Stomach (tissue), 9 donors: ENCODE measurements around the gene IMP4. TPM values are rescaled to one million over a fixed set of nuclear protein-coding genes. Genes with fewer than 3 reads are reported as not detected.
A peak's percentile ranks its signal among the peaks of the same experiment; 100 is the strongest.

ENCODE experiments used
- DNase-seq, 2 donors: peaks; one replicate each; pipeline versions ENCODE4 v3.0.0 to v3.0.0-alpha.2; 2013 to 2019
- H3K27ac ChIP-seq, 5 donors: fragments of 200-600 bp in 4 of 5; sonication (generic) in 4 of 5; one replicate each; pipeline ENCODE4 v1.5.1; 2013 to 2019; ENCODE audit warnings: mild to moderate bottlenecking in 1 of 5, moderate library complexity in 1 of 5
- H3K27me3 ChIP-seq, 3 donors: fragments of 200-600 bp; sonication (generic); one replicate each; pipeline ENCODE4 v1.5.1; 2017 to 2019; ENCODE audit warnings: mixed run types in 1 of 3
- H3K36me3 ChIP-seq, 4 donors: fragments of 200-600 bp; sonication (generic); 1 replicate in 3 of 4; 2 replicates in 1 of 4; pipeline ENCODE4 v1.5.1; 2016 to 2019
- H3K4me1 ChIP-seq, 4 donors: fragments of 200-600 bp; sonication (generic); one replicate each; pipeline ENCODE4 v1.5.1; 2016 to 2019
- H3K4me3 ChIP-seq, 4 donors: fragments of 200-600 bp; sonication (generic) in 3 of 4; one replicate each; pipeline ENCODE4 v1.5.1; 2016 to 2019; ENCODE audit warnings: mild to moderate bottlenecking in 1 of 4
- H3K9me3 ChIP-seq, 4 donors: fragments of 200-600 bp; sonication (generic); one replicate each; pipeline ENCODE4 v1.5.1; 2016 to 2019
- CTCF ChIP-seq, 7 experiments: fragments of 450-650 bp in 4 of 7; fragments of 200-600 bp in 3 of 7; sonication (generic) in 3 of 7; IDR thresholded peaks; one replicate each; pipeline ENCODE4 v1.5.1; 2016 to 2019; ENCODE audit warnings: antibody characterized with exemption in 7 of 7, control low read depth in 2 of 7, mild to moderate bottlenecking in 1 of 7
- EP300 ChIP-seq: sonication (generic); formaldehyde crosslinking; IDR thresholded peaks from one replicate; pipeline ENCODE4 v1.6.1; 2017; ENCODE audit warnings: antibody characterized with exemption
- POLR2A ChIP-seq, 4 donors: fragments of 450-650 bp; IDR thresholded peaks; one replicate each; pipeline ENCODE4 v1.6.1; 2016; ENCODE audit warnings: antibody characterized with exemption in 4 of 4, control low read depth in 2 of 4, mild to moderate bottlenecking in 1 of 4, moderate library complexity in 1 of 4
- POLR2AphosphoS5 ChIP-seq, 3 donors: sonication (generic); formaldehyde crosslinking; IDR thresholded peaks; one replicate each; pipeline ENCODE4 v1.6.1; 2016; ENCODE audit warnings: antibody characterized with exemption in 3 of 3
- WGBS, 5 donors: extraction: QIAGEN DNeasy Blood & Tissue Kit in 3 of 5; methylation state at CpG; one replicate each; pipeline versions ENCODE4 v1.1.5 to v1.1.7; 2013 to 2018; 5-methylcytosine and 5-hydroxymethylcytosine counted together
- intact Hi-C: fragments of 100-400 bp; cut with DNase I; formaldehyde crosslinking; loops from one replicate; pipeline ENCODE4 v1.15.1; 2023; ENCODE audit warnings: low total_unique reads
- polyA plus RNA-seq, 3 donors: library from polyadenylated mRNA; stranded (reverse); fragments of 200-250 nt; gene quantifications; one replicate each; pipeline ENCODE4 v1.2.3, GENCODE V29; 2013
- total RNA-seq, 5 donors: library from RNA; depleted of rRNA; stranded (reverse); fragments of >200 nt; gene quantifications; one replicate each; pipeline versions ENCODE4 v1.1.0 to v1.2.3, GENCODE V29; 2014 to 2016
- donor health status: healthy with polysubstance abuse.
- donor health status: Bipolar disorder and iron deficiency.
- donor health status: healthy.

The IMP4 gene
- total and polyA plus RNA-seq, 8 donors: 14.2 to 128 (median 71.2) TPM

GRCh38 chr2:130390460-130391057, 47.9 kb downstream of the IMP4 start:
- H3K4me3 ChIP-seq: peak overlapping the region; percentile 54 to 78 (median 66)
- WGBS, 5 donors: 25 to 41% (median 40%) methylated on average over 3 to 16 of the region's 16 CpGs
- H3K27me3 ChIP-seq: no peaks in the 10 kb centered on the region
- H3K36me3 ChIP-seq: no peaks in the 10 kb centered on the region
- peak; percentile 60 to 67 for DNase-seq
- TF ChIP-seq POLR2AphosphoS5 (IDR thresholded peaks at IDR 0.05) (peak in 2 of 3 donors; percentile 25 to 58), CTCF (IDR thresholded peaks at IDR 0.05) (no peak)
- H3K27ac ChIP-seq: peak overlapping the region; percentile 83 to 92 (median 91)
- no peaks in the 10 kb centered on the region for H3K9me3 ChIP-seq
- intact Hi-C loops: no loop called here
- H3K4me1 ChIP-seq: peaks cover 11 to 40% (median 32%) of the 10 kb centered on the region in 4 donors

DNA sequence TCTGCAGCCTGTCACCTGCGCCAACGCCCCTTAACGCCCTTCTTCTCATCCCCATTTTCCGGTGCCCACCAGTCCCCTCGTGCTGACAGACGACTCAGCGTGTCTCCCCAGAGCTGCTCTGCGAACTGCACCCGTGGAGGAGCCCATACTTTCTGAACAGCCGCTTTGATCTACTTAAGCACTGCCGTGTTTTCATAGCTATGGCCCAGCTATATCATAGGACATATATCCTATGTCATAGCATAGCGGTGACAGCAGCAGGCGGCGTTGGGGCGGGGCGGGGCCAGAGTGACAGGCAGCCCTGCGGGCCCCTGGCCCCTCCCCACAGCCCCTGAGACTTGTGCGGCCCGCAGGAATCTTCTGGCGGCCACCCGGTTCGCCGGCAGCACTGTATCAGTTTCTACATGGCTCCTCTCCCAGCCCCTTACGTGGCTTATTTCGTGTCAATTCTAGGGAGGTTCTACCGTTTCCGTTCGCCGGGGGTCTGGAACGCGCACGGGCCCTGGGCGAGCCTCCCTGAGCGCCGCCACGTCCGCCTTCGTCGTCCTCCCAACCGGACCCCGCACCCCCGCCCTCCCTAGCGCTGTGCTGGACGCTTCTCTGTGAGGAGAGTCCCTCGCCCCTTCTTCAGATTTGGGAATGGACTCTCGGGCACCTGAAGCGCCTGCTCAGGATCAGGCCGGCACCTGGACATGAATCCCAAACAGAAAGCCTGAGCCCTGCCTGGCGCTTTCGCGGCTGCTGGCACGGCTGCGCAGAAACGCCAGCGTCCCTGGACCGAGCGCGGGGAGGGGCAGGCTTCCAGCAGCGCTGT, 48.6 kb downstream of the IMP4 start:
- H3K27ac ChIP-seq: peak overlapping the region; percentile 83 to 92 (median 91)

GRCh38 chr2:130391872-130392670, 49.4 kb downstream of the IMP4 start:
- Histone ChIP-seq H3K4me3 (peak overlapping the region; percentile 54 to 78 (median 66)), H3K27me3 (peaks cover 0 to 4% (median 0%) of the 10 kb centered on the region in 3 donors), H3K4me1 (peaks cover 11 to 33% (median 21%) of the 10 kb centered on the region in 4 donors), H3K27ac (peak overlapping the region in 4 of 5 donors; percentile 83 to 92 (median 89)), H3K36me3 (no peaks in the 10 kb centered on the region), H3K9me3 (no peaks in the 10 kb centered on the region)
- intact Hi-C loops: no loop called here
- TF ChIP-seq CTCF (IDR thresholded peaks at IDR 0.05) (no peak), EP300 (no peak), POLR2A (IDR thresholded peaks at IDR 0.05) (no peak), POLR2AphosphoS5 (IDR thresholded peaks at IDR 0.05) (no peak)
- WGBS, 5 donors: 22 to 31% (median 27%) methylated on average over 17 of the region's 17 CpGs
- peak in 1 of 2 donors; percentile 55 for DNase-seq

More for the DNA sequence above, 48.6 kb downstream of the IMP4 start:
- WGBS, 5 donors: 0 to 2% (median 2%) methylated on average over 34 to 59 of the region's 59 CpGs
- no peaks in the 10 kb centered on the region for H3K36me3 ChIP-seq
- peaks cover 11 to 40% (median 28%) of the 10 kb centered on the region in 4 donors for H3K4me1 ChIP-seq
- H3K4me3 ChIP-seq: peak overlapping the region; percentile 54 to 78 (median 66)
- intact Hi-C loops: no loop called here
- no peaks in the 10 kb centered on the region for H3K27me3 ChIP-seq
- H3K9me3 ChIP-seq: no peaks in the 10 kb centered on the region
- TF ChIP-seq EP300: no peak
- no peak for TF ChIP-seq CTCF (IDR thresholded peaks at IDR 0.05)
- TF ChIP-seq POLR2A (IDR thresholded peaks at IDR 0.05): no peak
- peak; percentile 15 to 79 (median 78) for TF ChIP-seq POLR2AphosphoS5 (IDR thresholded peaks at IDR 0.05)
- peak; percentile 86 to 94 for DNase-seq

DNA sequence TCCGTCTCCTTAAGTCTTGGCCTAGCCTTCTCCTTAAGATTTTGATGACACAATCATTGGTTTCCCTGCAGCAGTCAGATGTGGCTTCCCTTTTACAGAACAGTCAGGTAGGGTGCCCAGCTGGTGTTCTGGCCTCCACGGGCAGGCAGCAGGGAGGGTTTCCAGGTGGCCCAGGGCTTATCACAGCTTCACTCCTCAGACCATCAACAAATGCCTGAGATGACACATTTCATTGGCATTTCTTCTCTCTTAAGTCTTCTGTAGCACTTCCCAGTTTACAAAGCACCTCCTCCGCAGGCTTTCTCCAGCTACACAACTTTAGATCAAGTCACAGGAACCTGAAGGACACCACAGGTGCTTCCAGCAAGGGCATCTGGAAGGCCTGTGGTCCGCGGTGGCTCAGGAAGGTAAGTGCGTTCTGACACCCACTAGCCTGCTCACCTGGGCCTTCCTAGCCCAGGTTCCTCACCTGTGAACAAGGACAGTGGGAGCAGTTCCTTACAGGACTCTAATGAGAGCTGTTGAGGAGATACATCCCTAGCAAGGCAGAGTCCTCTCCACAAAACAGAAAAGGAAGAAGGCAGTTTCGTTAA, 50.7 kb downstream of the IMP4 start:
- Histone ChIP-seq H3K36me3 (no peaks in the 10 kb centered on the region), H3K4me3 (no peak overlapping the region), H3K9me3 (no peaks in the 10 kb centered on the region), H3K27me3 (peaks cover 0 to 4% (median 0%) of the 10 kb centered on the region in 3 donors), H3K27ac (no peak overlapping the region), H3K4me1 (peaks cover 11 to 20% (median 19%) of the 10 kb centered on the region in 4 donors)
- intact Hi-C loops: no loop called here
- 85 to 95% (median 89%) methylated on average over 7 of the region's 7 CpGs for WGBS, 5 donors
- no peak for DNase-seq
- TF ChIP-seq POLR2AphosphoS5 (IDR thresholded peaks at IDR 0.05): no peak
- TF ChIP-seq POLR2A (IDR thresholded peaks at IDR 0.05): no peak
- no peak for TF ChIP-seq EP300
- TF ChIP-seq CTCF (IDR thresholded peaks at IDR 0.05): no peak
